Upper lobe of left lung (tissue), 4 donors: ENCODE results near the gene ZNF638.

Source experiments
- EP300 ChIP-seq, 4 donors: sonication (generic); formaldehyde crosslinking; IDR thresholded peaks; one replicate each; pipeline ENCODE4 v1.5.1; 2017; ENCODE audit warnings: antibody characterized with exemption in 4 of 4, control low read depth in 2 of 4
- POLR2A ChIP-seq, 4 donors: fragments of 450-650 bp; IDR thresholded peaks; one replicate each; pipeline ENCODE4 v1.5.1; 2016 to 2017; ENCODE audit warnings: antibody characterized with exemption in 4 of 4, mild to moderate bottlenecking in 2 of 4
- TF ChIP-seq, protein P1 (sequence below), 6 experiments: fragments of 450-650 bp in 4 of 6; fragments of 200-600 bp in 2 of 6; sonication (generic) in 2 of 6; IDR thresholded peaks; one replicate each; pipeline ENCODE4 v1.5.1; 2016 to 2019; ENCODE audit warnings: antibody characterized with exemption in 6 of 6

DNA sequence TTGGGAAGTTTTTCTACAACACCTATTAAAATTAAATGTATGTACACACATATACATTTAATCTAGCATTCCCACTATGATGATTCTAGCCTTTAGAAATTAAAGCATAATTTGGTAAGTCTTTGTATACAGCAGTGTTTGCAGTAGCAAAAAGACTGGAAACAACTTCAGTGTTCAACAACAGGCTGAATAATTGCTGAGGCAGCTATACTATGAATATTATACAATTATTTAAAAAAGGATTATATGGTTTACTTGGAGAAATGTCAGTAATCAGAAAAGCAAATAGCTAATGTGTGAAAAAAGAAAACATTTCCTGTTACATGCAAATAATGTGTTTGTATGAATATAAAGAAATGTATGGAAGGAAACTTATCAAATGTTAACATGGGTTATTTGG is 1.4 kb upstream of the ZNF638 start:
- TF ChIP-seq, protein P1, sequence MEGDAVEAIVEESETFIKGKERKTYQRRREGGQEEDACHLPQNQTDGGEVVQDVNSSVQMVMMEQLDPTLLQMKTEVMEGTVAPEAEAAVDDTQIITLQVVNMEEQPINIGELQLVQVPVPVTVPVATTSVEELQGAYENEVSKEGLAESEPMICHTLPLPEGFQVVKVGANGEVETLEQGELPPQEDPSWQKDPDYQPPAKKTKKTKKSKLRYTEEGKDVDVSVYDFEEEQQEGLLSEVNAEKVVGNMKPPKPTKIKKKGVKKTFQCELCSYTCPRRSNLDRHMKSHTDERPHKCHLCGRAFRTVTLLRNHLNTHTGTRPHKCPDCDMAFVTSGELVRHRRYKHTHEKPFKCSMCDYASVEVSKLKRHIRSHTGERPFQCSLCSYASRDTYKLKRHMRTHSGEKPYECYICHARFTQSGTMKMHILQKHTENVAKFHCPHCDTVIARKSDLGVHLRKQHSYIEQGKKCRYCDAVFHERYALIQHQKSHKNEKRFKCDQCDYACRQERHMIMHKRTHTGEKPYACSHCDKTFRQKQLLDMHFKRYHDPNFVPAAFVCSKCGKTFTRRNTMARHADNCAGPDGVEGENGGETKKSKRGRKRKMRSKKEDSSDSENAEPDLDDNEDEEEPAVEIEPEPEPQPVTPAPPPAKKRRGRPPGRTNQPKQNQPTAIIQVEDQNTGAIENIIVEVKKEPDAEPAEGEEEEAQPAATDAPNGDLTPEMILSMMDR (IDR thresholded peaks at IDR 0.05): no peak
- TF ChIP-seq POLR2A (IDR thresholded peaks at IDR 0.05) (no peak), EP300 (IDR thresholded peaks at IDR 0.05) (no peak)
